Left ventricle myocardium inferior (tissue), 1 donor: ENCODE data around the gene SUB1. TPM values are rescaled to one million over a fixed set of nuclear protein-coding genes. Genes with fewer than 3 reads are reported as not detected.
"Not testable (repeated sequence)": the region's sequence is repeated elsewhere in the genome, so short reads cannot be mapped to it uniquely, and the experiment has no call there.

Source experiments
- DNase-seq: peaks from one replicate; pipeline ENCODE4 v3.0.0-alpha.2; 2020
- H3K27ac ChIP-seq: fragments of 200-600 bp; replicated peaks from 2 replicates; pipeline ENCODE4 v1.8.0; 2021
- H3K27me3 ChIP-seq: fragments of 200-600 bp; 2 replicates; pipeline ENCODE4 v1.8.0; 2021; ENCODE audit warnings: low read depth
- H3K36me3 ChIP-seq: fragments of 200-600 bp; 2 replicates; pipeline ENCODE4 v1.8.0; 2021
- H3K4me1 ChIP-seq: fragments of 200-600 bp; 2 replicates; pipeline ENCODE4 v1.8.0; 2021
- H3K4me3 ChIP-seq: fragments of 200-600 bp; 2 replicates; pipeline ENCODE4 v1.8.0; 2021; ENCODE audit warnings: mild to moderate bottlenecking, moderate library complexity
- H3K9me3 ChIP-seq: fragments of 200-600 bp; replicated peaks from 2 replicates; pipeline ENCODE4 v1.8.0; 2021
- intact Hi-C: fragments of 100-400 bp; cut with micrococcal nuclease; formaldehyde crosslinking; loops from one replicate; pipeline ENCODE4 v1.11.0; 2022
- long read RNA-seq: library from polyadenylated mRNA; unstranded; transcript quantifications from one replicate; pipeline ENCODE4 v2.0.0, GENCODE V29; 2021
- total RNA-seq: library from RNA; stranded (reverse); fragmentation: NEBNext Ultra II Directional; extraction: Animal tissue kit (Norgen Biotek cat#: 25700); gene quantifications from one replicate; pipeline ENCODE4 v1.2.1, GENCODE V29; 2021
- TF ChIP-seq, protein P1 (sequence below): fragments of 200-600 bp; IDR thresholded peaks from 2 replicates; pipeline ENCODE4 v1.8.0; 2021; ENCODE audit warnings: antibody characterized with exemption, mild to moderate bottlenecking, borderline replicate concordance
- donor health status: DM: no; HTN: yes; CAD: no; lungs with severe emphysema.

Gene SUB1
- total RNA-seq = 222 TPM
- long read RNA-seq, full-length matches to known transcripts = 139 of 141 reads
- long read RNA-seq, partial matches to known transcripts = 0 of 141 reads
- long read RNA-seq, other reads (novel, unspliced or antisense) = 2 of 141 reads

DNA sequence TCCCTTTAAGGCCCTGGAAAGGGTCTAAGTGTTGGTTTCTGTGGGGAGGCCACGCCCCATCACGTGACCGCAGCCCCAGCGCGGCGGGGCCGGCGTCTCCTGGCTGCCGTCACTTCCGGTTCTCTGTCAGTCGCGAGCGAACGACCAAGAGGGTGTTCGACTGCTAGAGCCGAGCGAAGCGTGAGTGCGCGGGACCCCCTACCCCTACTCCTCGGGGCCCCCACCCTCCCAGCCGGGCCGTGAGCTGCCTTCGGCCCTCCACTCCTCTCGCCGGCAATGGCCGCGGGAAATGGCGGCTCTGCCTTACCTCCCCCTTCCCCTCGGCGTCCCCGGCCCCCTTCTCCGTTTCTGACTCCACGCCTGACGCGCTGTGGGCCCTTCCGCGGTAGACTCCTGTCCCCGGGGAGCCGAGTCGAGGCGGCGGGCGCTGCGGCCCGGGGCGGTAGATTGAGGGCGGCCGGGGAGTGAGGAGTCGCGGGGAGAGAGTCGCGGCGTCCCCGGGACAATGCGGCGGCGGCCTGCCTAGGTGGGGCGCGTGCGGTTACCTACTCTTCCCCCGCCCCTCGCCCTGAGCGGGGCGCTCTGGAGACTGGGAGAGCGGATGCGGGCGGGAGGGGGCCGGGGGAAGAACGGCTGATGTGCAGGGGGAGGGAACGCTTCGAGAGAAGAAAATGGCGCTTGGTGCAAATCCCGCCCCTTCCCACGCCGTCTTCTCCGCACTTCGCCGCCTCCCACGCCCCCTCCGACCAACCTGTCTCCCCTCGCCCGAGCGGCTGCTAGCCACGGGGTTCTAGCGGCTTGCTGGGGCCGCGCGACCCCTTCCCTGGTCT, at the start of gene SUB1:
Gene SUB1, plus strand, starts transcription at position 112 of the 830 bp plus-strand sequence. CDS start 2,956 bp downstream, outside the sequence.
- no peaks in the 10 kb centered on the region for H3K27me3 ChIP-seq
- peak; percentile 96 for DNase-seq
- peaks cover 19% of the 10 kb centered on the region for H3K36me3 ChIP-seq
- TF ChIP-seq, protein P1, sequence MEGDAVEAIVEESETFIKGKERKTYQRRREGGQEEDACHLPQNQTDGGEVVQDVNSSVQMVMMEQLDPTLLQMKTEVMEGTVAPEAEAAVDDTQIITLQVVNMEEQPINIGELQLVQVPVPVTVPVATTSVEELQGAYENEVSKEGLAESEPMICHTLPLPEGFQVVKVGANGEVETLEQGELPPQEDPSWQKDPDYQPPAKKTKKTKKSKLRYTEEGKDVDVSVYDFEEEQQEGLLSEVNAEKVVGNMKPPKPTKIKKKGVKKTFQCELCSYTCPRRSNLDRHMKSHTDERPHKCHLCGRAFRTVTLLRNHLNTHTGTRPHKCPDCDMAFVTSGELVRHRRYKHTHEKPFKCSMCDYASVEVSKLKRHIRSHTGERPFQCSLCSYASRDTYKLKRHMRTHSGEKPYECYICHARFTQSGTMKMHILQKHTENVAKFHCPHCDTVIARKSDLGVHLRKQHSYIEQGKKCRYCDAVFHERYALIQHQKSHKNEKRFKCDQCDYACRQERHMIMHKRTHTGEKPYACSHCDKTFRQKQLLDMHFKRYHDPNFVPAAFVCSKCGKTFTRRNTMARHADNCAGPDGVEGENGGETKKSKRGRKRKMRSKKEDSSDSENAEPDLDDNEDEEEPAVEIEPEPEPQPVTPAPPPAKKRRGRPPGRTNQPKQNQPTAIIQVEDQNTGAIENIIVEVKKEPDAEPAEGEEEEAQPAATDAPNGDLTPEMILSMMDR = no peak
- peaks cover 2% of the 10 kb centered on the region for H3K9me3 ChIP-seq
- intact Hi-C loops = no loop called here
- H3K4me3 ChIP-seq = peak within 1 kb of the TSS; percentile 93
- H3K27ac ChIP-seq = peak within 1 kb of the TSS; percentile 99
- H3K4me1 ChIP-seq = peaks cover 39% of the 10 kb centered on the region

DNA sequence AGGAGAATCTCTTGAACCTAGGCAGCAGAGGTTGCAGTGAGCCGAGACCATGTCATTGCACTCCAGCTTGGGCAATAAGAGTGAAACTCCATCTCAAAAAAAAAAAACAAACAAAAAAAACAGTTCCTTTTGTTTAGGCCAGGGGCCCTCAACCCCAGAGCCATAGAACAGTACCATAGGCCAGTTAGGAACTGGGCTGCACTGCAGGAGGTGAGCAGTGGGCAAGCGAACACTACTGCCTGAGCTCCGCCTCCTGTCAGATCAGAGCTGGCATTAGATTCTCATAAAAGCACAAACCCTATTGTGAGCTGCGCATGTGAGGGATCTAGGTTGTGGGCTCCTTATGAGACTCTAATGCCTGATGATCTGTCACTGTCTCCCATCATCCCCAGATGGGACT, 49.1 kb upstream of the SUB1 start:
- H3K9me3 ChIP-seq = no peaks in the 10 kb centered on the region
- no peak for DNase-seq
- no peak overlapping the region for H3K4me3 ChIP-seq
- H3K27me3 ChIP-seq = peaks cover 6% of the 10 kb centered on the region
- H3K4me1 ChIP-seq = no peaks in the 10 kb centered on the region
- intact Hi-C loops = no loop called here
- no peaks in the 10 kb centered on the region for H3K36me3 ChIP-seq
- H3K27ac ChIP-seq = no peak overlapping the region
- TF ChIP-seq, protein P1 = no peak

DNA sequence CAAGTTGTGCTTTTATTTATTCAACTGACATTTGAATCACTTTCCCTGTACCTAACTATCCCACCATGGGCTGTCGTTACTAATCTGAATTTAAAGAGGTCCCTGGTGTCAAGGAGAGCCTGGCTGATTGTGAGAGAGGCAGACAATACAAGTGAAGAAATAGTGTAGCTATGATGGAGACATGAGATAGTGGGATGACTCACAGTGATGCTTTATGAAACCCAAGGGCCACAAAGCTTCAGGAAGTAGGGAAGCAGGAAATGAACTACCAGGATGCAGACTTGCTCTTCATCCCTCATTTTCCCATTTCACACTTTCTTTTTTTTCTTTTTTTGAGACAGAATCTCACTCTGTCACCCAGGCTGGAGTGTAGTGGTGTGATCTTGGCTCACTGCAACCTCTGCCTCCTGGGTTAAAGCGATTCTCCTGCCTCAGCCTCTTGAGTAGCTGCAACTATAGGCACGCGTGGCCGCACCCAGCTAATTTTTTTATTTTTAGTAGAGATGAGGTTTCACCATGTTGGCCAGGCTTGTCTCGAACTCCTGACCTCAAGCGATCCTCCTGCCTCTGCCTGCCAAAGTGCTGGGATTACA, 47.8 kb upstream of the SUB1 start:
- H3K27ac ChIP-seq = peak overlapping the region; percentile 48
- DNase-seq, H3K4me3 ChIP-seq, H3K9me3 ChIP-seq, H3K27me3 ChIP-seq, H3K36me3 ChIP-seq, H3K4me1 ChIP-seq, intact Hi-C loops: not testable (repeated sequence)

DNA sequence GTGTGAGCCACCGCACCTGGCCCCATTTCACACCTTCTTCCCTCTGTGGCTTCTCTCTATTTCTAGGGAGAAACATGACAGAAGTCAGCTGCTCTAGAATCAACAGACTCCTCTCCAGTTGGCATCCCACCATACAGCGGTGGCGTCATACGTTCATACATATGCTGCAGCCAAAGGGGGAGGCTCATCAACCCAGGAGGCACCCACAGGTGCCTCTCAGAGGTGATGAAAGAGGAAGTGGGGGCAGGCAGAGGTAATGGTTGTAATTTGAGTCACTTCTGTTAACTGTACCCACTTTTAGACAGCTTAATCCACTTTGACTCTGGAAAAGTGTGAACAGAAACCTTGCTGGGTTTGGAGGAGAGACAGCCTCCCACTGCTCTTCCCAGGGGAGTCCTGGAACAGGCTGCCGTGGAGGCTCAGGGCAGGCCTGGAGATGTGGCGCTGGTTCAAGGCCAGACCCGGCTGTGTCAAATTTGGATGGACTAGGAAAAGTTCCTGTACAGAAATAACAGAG, 47.3 kb upstream of the SUB1 start:
- Histone ChIP-seq H3K4me1 (no peaks in the 10 kb centered on the region), H3K36me3 (no peaks in the 10 kb centered on the region), H3K9me3 (no peaks in the 10 kb centered on the region), H3K27ac (peak overlapping the region; percentile 48), H3K27me3 (no peaks in the 10 kb centered on the region), H3K4me3 (no peak overlapping the region)
- TF ChIP-seq, protein P1 = no peak
- DNase-seq = peak; percentile 62
- intact Hi-C loops = no loop called here

DNA sequence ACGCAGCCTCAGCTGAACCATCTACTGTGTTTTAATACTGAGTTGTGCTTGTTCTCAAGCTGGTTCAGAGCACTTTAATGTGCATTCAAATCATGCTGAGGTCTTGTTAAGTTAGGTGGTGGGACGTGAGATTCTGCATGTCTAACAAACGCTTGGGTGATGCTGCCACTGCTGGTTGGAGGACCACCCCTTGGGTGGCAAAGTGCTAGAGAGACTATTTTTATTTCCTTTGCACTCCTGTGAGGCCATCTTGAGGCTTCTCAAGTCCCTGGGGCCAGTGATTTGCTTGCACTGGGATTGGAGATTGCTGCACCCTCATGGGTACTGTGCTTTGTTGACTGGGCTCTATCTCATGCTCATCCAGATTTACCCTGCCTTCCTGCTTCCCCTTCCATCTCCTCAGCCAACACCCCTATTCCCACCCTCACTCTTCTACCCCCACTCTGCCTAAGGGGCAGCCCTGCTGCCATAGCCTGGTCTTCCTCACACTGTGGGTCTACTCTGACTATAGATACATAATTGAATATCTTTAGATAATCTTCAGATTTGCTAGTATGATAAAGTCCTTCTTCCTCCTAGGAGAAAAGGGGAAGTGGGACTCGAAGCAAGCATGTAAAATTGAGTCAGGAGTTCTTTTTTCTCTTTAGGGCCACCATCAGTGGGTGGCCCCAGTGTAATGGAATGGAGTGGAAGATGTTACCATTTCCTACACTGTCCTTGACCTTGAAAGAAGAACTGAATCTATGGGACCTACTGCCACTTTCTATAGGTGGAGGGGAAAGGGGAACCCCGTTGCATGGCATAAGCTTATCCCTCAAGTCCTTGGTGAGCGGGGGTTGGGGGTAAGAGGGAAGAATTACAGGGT, 45.1 kb upstream of the SUB1 start:
- H3K4me3 ChIP-seq = no peak overlapping the region
- H3K4me1 ChIP-seq = no peaks in the 10 kb centered on the region
- no peak overlapping the region for H3K27ac ChIP-seq
- DNase-seq = no peak
- H3K36me3 ChIP-seq = no peaks in the 10 kb centered on the region
- intact Hi-C loops = no loop called here
- no peaks in the 10 kb centered on the region for H3K27me3 ChIP-seq
- TF ChIP-seq, protein P1 = no peak
- H3K9me3 ChIP-seq = no peaks in the 10 kb centered on the region
